ENCODE results near the gene LMBRD2.

The LMBRD2 gene

GRCh38 chr5:36059571-36060419 is 91.9 kb downstream of the LMBRD2 start:
- Histone ChIP-seq H3K79me1 (ENCODE audit: low read depth, low read length) (no peaks in the 10 kb centered on the region), H3K4me2 (ENCODE audit: insufficient read depth, low read length, poor library complexity, severe bottlenecking) (no peak overlapping the region)
- no CpG with 5 or more reads among the region's 5 CpGs for WGBS, 2 donors (ENCODE audit: extremely low coverage in 2 of 2, insufficient read length in 2 of 2, insufficient replicate concordance in 1 of 2)

GRCh38 chr5:36058776-36059175 is 92.9 kb downstream of the LMBRD2 start:
- Histone ChIP-seq H2BK120ac (ENCODE audit: low read depth, low read length) (no peak overlapping the region), H2AFZ (ENCODE audit: low read length) (no peak overlapping the region), H2BK5ac (ENCODE audit: low read length) (no peak overlapping the region), H3K27me3 (ENCODE audit: control insufficient read depth in 3 of 3, insufficient read depth in 3 of 3, low read depth in 1 of 3, low read length in 3 of 3) (peaks cover 0 to 4% (median 0%) of the 10 kb centered on the region in 3 experiments), H2BK15ac (ENCODE audit: low read length) (no peak overlapping the region), H3K9me3 (replicated peaks in 1 of 2; ENCODE audit: control insufficient read depth in 2 of 2, insufficient read depth in 1 of 2, low read depth in 1 of 2, low read length in 2 of 2) (no peaks in the 10 kb centered on the region), H3K4me2 (ENCODE audit: insufficient read depth, low read length, poor library complexity, severe bottlenecking) (no peak overlapping the region), H3K14ac (ENCODE audit: low read length) (no peak overlapping the region), H2AK5ac (ENCODE audit: low read depth, low read length) (no peak overlapping the region), H3K18ac (ENCODE audit: low read length) (no peak overlapping the region), H3K27ac (replicated peaks; ENCODE audit: low read length) (no peak overlapping the region), H3K79me1 (ENCODE audit: low read depth, low read length) (no peaks in the 10 kb centered on the region), H3K9ac (ENCODE audit: low read depth, low read length, poor library complexity) (no peak overlapping the region), H3K4ac (ENCODE audit: low read length) (no peak overlapping the region), H3K4me1 (ENCODE audit: control insufficient read depth in 2 of 2, insufficient read depth in 1 of 2, low read depth in 1 of 2, low read length in 2 of 2) (peaks cover 0 to 9% of the 10 kb centered on the region in 2 donors), H3K23ac (ENCODE audit: low read depth, low read length, poor library complexity) (no peak overlapping the region), H4K91ac (ENCODE audit: low read depth, low read length, poor library complexity) (no peak overlapping the region), H4K8ac (ENCODE audit: low read depth, low read length) (no peak overlapping the region), H3K4me3 (ENCODE audit: low read length in 2 of 2) (no peak overlapping the region), H2BK12ac (ENCODE audit: low read length) (no peak overlapping the region), H3K36me3 (replicated peaks in 1 of 2; ENCODE audit: control insufficient read depth in 2 of 2, insufficient read depth in 2 of 2, low read length in 2 of 2) (no peaks in the 10 kb centered on the region)
- no peak for DNase-seq (ENCODE audit: low spot score)
- WGBS, 2 donors (ENCODE audit: extremely low coverage in 2 of 2, insufficient read length in 2 of 2, insufficient replicate concordance in 1 of 2), result no CpG with 5 or more reads among the region's 2 CpGs

More at GRCh38 chr5:36059571-36060419, 91.9 kb downstream of the LMBRD2 start:
- Histone ChIP-seq H3K23ac (ENCODE audit: low read depth, low read length, poor library complexity) (no peak overlapping the region), H4K91ac (ENCODE audit: low read depth, low read length, poor library complexity) (no peak overlapping the region), H3K14ac (ENCODE audit: low read length) (no peak overlapping the region), H3K9me3 (replicated peaks in 1 of 2; ENCODE audit: control insufficient read depth in 2 of 2, insufficient read depth in 1 of 2, low read depth in 1 of 2, low read length in 2 of 2) (no peaks in the 10 kb centered on the region), H3K4ac (ENCODE audit: low read length) (no peak overlapping the region), H2BK15ac (ENCODE audit: low read length) (no peak overlapping the region), H2AK5ac (ENCODE audit: low read depth, low read length) (no peak overlapping the region), H3K27me3 (ENCODE audit: control insufficient read depth in 3 of 3, insufficient read depth in 3 of 3, low read depth in 1 of 3, low read length in 3 of 3) (peaks cover 0 to 5% (median 0%) of the 10 kb centered on the region in 3 experiments), H2BK120ac (ENCODE audit: low read depth, low read length) (no peak overlapping the region), H3K18ac (ENCODE audit: low read length) (no peak overlapping the region), H2BK5ac (ENCODE audit: low read length) (no peak overlapping the region), H3K4me1 (ENCODE audit: control insufficient read depth in 2 of 2, insufficient read depth in 1 of 2, low read depth in 1 of 2, low read length in 2 of 2) (peaks cover 0 to 9% of the 10 kb centered on the region in 2 donors), H3K27ac (replicated peaks; ENCODE audit: low read length) (no peak overlapping the region), H3K4me3 (ENCODE audit: low read length in 2 of 2) (no peak overlapping the region), H4K8ac (ENCODE audit: low read depth, low read length) (no peak overlapping the region), H2BK12ac (ENCODE audit: low read length) (no peak overlapping the region), H3K9ac (ENCODE audit: low read depth, low read length, poor library complexity) (no peak overlapping the region), H3K36me3 (replicated peaks in 1 of 2; ENCODE audit: control insufficient read depth in 2 of 2, insufficient read depth in 2 of 2, low read length in 2 of 2) (no peaks in the 10 kb centered on the region), H2AFZ (ENCODE audit: low read length) (no peak overlapping the region)
- DNase-seq (ENCODE audit: low spot score), result no peak

GRCh38 chr5:36057386-36057785 is 94.3 kb downstream of the LMBRD2 start:
- WGBS, 2 donors (ENCODE audit: extremely low coverage in 2 of 2, insufficient read length in 2 of 2, insufficient replicate concordance in 1 of 2), result no CpG with 5 or more reads among the region's 2 CpGs
- Histone ChIP-seq H3K23ac (ENCODE audit: low read depth, low read length, poor library complexity) (no peak overlapping the region), H3K4me1 (ENCODE audit: control insufficient read depth in 2 of 2, insufficient read depth in 1 of 2, low read depth in 1 of 2, low read length in 2 of 2) (peaks cover 0 to 9% of the 10 kb centered on the region in 2 donors), H3K4me3 (ENCODE audit: low read length in 2 of 2) (no peak overlapping the region), H2BK5ac (ENCODE audit: low read length) (no peak overlapping the region), H3K27ac (replicated peaks; ENCODE audit: low read length) (no peak overlapping the region), H3K14ac (ENCODE audit: low read length) (no peak overlapping the region), H4K8ac (ENCODE audit: low read depth, low read length) (no peak overlapping the region), H2BK12ac (ENCODE audit: low read length) (no peak overlapping the region), H3K4me2 (ENCODE audit: insufficient read depth, low read length, poor library complexity, severe bottlenecking) (no peak overlapping the region), H4K91ac (ENCODE audit: low read depth, low read length, poor library complexity) (no peak overlapping the region), H3K36me3 (replicated peaks in 1 of 2; ENCODE audit: control insufficient read depth in 2 of 2, insufficient read depth in 2 of 2, low read length in 2 of 2) (no peaks in the 10 kb centered on the region), H3K18ac (ENCODE audit: low read length) (no peak overlapping the region), H3K4ac (ENCODE audit: low read length) (no peak overlapping the region), H3K9me3 (replicated peaks in 1 of 2; ENCODE audit: control insufficient read depth in 2 of 2, insufficient read depth in 1 of 2, low read depth in 1 of 2, low read length in 2 of 2) (no peaks in the 10 kb centered on the region), H2AFZ (ENCODE audit: low read length) (no peak overlapping the region), H2BK15ac (ENCODE audit: low read length) (no peak overlapping the region), H3K27me3 (ENCODE audit: control insufficient read depth in 3 of 3, insufficient read depth in 3 of 3, low read depth in 1 of 3, low read length in 3 of 3) (peaks cover 0 to 4% (median 0%) of the 10 kb centered on the region in 3 experiments), H3K9ac (ENCODE audit: low read depth, low read length, poor library complexity) (no peak overlapping the region), H2AK5ac (ENCODE audit: low read depth, low read length) (no peak overlapping the region), H3K79me1 (ENCODE audit: low read depth, low read length) (no peaks in the 10 kb centered on the region), H2BK120ac (ENCODE audit: low read depth, low read length) (no peak overlapping the region)
- DNase-seq (ENCODE audit: low spot score), result no peak

DNA sequence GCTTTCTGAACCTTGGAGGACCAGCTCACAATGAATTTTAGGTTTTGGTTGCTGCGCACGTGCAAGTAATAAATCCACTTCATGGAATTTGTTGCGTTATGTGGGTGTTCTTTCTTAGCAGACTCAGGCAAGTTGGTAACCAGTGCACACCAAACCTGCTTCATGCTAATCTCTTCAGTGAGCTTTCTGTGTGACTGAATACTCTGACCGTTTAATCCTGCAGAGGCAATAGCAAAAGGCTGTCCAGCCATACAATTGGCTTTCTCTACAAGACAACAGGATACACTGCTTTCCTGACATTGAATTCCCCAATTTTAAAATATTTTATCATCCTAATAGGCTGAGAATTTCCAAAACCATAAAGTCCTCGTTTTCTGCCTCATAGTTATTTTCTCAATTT is 95.3 kb downstream of the LMBRD2 start:
- H2BK15ac ChIP-seq (ENCODE audit: low read length), result no peak overlapping the region
- H2AFZ ChIP-seq (ENCODE audit: low read length), result no peak overlapping the region
- no peak overlapping the region for H4K8ac ChIP-seq (ENCODE audit: low read depth, low read length)
- no peak overlapping the region for H3K23ac ChIP-seq (ENCODE audit: low read depth, low read length, poor library complexity)
- no peak overlapping the region for H2BK5ac ChIP-seq (ENCODE audit: low read length)
- no peak overlapping the region for H2BK12ac ChIP-seq (ENCODE audit: low read length)
- no peaks in the 10 kb centered on the region for H3K36me3 ChIP-seq (replicated peaks in 1 of 2; ENCODE audit: control insufficient read depth in 2 of 2, insufficient read depth in 2 of 2, low read length in 2 of 2)
- no peak overlapping the region for H2AK5ac ChIP-seq (ENCODE audit: low read depth, low read length)
- WGBS, 2 donors (ENCODE audit: extremely low coverage in 2 of 2, insufficient read length in 2 of 2, insufficient replicate concordance in 1 of 2), result no CpG with 5 or more reads among the region's 5 CpGs
- H3K4ac ChIP-seq (ENCODE audit: low read length), result no peak overlapping the region
- H3K4me1 ChIP-seq (ENCODE audit: control insufficient read depth in 2 of 2, insufficient read depth in 1 of 2, low read depth in 1 of 2, low read length in 2 of 2), result peaks cover 0 to 9% of the 10 kb centered on the region in 2 donors
- H3K9ac ChIP-seq (ENCODE audit: low read depth, low read length, poor library complexity), result no peak overlapping the region
- H3K4me2 ChIP-seq (ENCODE audit: insufficient read depth, low read length, poor library complexity, severe bottlenecking), result no peak overlapping the region
- H3K14ac ChIP-seq (ENCODE audit: low read length), result no peak overlapping the region
- no peaks in the 10 kb centered on the region for H3K9me3 ChIP-seq (replicated peaks in 1 of 2; ENCODE audit: control insufficient read depth in 2 of 2, insufficient read depth in 1 of 2, low read depth in 1 of 2, low read length in 2 of 2)
- no peak overlapping the region for H4K91ac ChIP-seq (ENCODE audit: low read depth, low read length, poor library complexity)
- DNase-seq (ENCODE audit: low spot score), result no peak
- no peaks in the 10 kb centered on the region for H3K79me1 ChIP-seq (ENCODE audit: low read depth, low read length)
- H3K27me3 ChIP-seq (ENCODE audit: control insufficient read depth in 3 of 3, insufficient read depth in 3 of 3, low read depth in 1 of 3, low read length in 3 of 3), result peaks cover 0 to 4% (median 0%) of the 10 kb centered on the region in 3 experiments
- no peak overlapping the region for H3K4me3 ChIP-seq (ENCODE audit: low read length in 2 of 2)
- no peak overlapping the region for H3K18ac ChIP-seq (ENCODE audit: low read length)
- no peak overlapping the region for H2BK120ac ChIP-seq (ENCODE audit: low read depth, low read length)
- H3K27ac ChIP-seq (replicated peaks; ENCODE audit: low read length), result no peak overlapping the region
